Hindlimb muscle (tissue), 1 donor: ENCODE measurements around the gene CACNA1C. TPM values are rescaled to one million over a fixed set of nuclear protein-coding genes. Genes with fewer than 3 reads are reported as not detected.
A peak's percentile ranks its signal among the peaks of the same experiment; 100 is the strongest.

Experiments used
- DNase-seq: peaks from one replicate; pipeline ENCODE4 v3.0.0-alpha.2; 2013
- polyA plus RNA-seq: library from polyadenylated mRNA; unstranded; fragments of 120-200 nt; gene quantifications from one replicate; pipeline ENCODE4 v1.2.1, GENCODE V29; 2013; ENCODE audit not compliant: insufficient read length

Gene CACNA1C
- polyA plus RNA-seq, 1 donor: 3.4 TPM

GRCh38 chr12:2610358-2610757, 557.6 kb downstream of the CACNA1C start:
- DNase-seq: no peak

GRCh38 chr12:2613326-2614073, 560.7 kb downstream of the CACNA1C start:
- DNase-seq: peak; percentile 34

- no peak for DNase-seq
Measured at GRCh38 chr12:2614341-2614740, 561.6 kb downstream of the CACNA1C start.

GRCh38 chr12:2615665-2616402, 563.0 kb downstream of the CACNA1C start:
- peak; percentile 32 for DNase-seq

- no peak for DNase-seq
Measured at GRCh38 chr12:2616763-2617162, 564.0 kb downstream of the CACNA1C start.

- no peak for DNase-seq
Measured at GRCh38 chr12:2617365-2617764, 564.6 kb downstream of the CACNA1C start.

- DNase-seq: no peak
Measured at GRCh38 chr12:2618291-2618995, 565.7 kb downstream of the CACNA1C start.

- DNase-seq: no peak
Measured at GRCh38 chr12:2619136-2619535, 566.3 kb downstream of the CACNA1C start.

- DNase-seq: no peak
Measured at GRCh38 chr12:2622460-2622859, 569.7 kb downstream of the CACNA1C start.

GRCh38 chr12:2623472-2623871, 570.7 kb downstream of the CACNA1C start:
- no peak for DNase-seq

GRCh38 chr12:2624543-2625288, 571.9 kb downstream of the CACNA1C start:
- DNase-seq: no peak

GRCh38 chr12:2625289-2625612, 572.5 kb downstream of the CACNA1C start:
- DNase-seq: no peak

GRCh38 chr12:2627076-2627834, 574.5 kb downstream of the CACNA1C start:
- DNase-seq: no peak

GRCh38 chr12:2627835-2628191, 575.0 kb downstream of the CACNA1C start:
- no peak for DNase-seq

GRCh38 chr12:2628401-2628800, 575.6 kb downstream of the CACNA1C start:
- DNase-seq: no peak

GRCh38 chr12:2629051-2629450, 576.3 kb downstream of the CACNA1C start:
- no peak for DNase-seq

- DNase-seq: no peak
Measured at GRCh38 chr12:2631653-2632350, 579.0 kb downstream of the CACNA1C start.

- DNase-seq: no peak
Measured at GRCh38 chr12:2633176-2633824, 580.5 kb downstream of the CACNA1C start.

- no peak for DNase-seq
Measured at GRCh38 chr12:2633825-2634200, 581.0 kb downstream of the CACNA1C start.

- DNase-seq: no peak
Measured at GRCh38 chr12:2634471-2634870, 581.7 kb downstream of the CACNA1C start.

- no peak for DNase-seq
Measured at GRCh38 chr12:2636741-2637340, 584.1 kb downstream of the CACNA1C start.
